M059J (cell line): ENCODE data around the gene ST3GAL5. TPM values are rescaled to one million over a fixed set of nuclear protein-coding genes. Genes with fewer than 3 reads are reported as not detected.
A peak's percentile ranks its signal among the peaks of the same experiment; 100 is the strongest.
"Not testable (repeated sequence)": the region's sequence is repeated elsewhere in the genome, so short reads cannot be mapped to it uniquely, and the experiment has no call there.

Source experiments
- DNase-seq: peaks from one replicate; pipeline ENCODE4 v3.0.0-alpha.2; 2012; ENCODE audit warnings: low read depth
- total RNA-seq: library from RNA; depleted of rRNA; stranded (reverse); fragments of >200 nt; shearing (Covaris generic); gene quantifications from 2 replicates; pipeline ENCODE4 v1.2.3, GENCODE V29; 2014

The ST3GAL5 gene
- total RNA-seq, 1 experiment from 2014 or later: 30.7 TPM

- DNase-seq: peak; percentile 92
Observed at GRCh38 chr2:85893428-85894258, 4.9 kb upstream of the ST3GAL5 start.

DNA sequence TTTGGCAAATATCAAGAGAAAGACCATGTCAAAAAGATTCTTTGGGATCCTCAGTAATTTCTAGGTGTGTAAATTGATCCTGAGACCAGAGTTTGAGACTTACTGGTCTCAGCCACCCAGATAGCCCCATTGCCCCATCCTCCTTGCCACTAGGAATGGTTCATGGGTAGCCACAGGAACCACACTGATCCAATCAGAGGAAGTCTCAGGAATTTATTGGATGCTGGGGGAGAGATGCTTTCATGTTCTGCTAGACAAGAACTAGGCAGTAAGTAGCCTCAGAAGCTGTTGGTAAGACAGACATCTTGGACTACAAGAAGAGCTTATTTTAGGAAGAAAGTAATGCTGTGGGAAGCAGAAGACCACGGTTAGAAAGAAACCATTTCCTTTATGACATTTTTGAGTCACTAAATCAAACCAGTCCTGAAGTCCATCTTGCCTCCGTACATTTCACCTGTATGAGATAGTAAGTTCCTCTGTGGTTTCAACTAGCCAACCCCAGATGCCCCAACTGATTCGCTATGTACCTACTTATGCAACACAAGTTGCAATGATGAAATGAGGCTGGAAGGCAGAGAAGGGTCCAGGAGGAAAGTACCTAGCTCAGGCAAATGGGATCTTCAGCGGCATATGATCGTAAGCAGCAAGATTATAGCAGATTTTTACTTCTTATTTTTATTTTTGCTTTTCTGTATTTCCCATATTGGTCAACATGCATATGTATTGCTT is 3.6 kb upstream of the ST3GAL5 start:
- DNase-seq: peak; percentile 45

DNA sequence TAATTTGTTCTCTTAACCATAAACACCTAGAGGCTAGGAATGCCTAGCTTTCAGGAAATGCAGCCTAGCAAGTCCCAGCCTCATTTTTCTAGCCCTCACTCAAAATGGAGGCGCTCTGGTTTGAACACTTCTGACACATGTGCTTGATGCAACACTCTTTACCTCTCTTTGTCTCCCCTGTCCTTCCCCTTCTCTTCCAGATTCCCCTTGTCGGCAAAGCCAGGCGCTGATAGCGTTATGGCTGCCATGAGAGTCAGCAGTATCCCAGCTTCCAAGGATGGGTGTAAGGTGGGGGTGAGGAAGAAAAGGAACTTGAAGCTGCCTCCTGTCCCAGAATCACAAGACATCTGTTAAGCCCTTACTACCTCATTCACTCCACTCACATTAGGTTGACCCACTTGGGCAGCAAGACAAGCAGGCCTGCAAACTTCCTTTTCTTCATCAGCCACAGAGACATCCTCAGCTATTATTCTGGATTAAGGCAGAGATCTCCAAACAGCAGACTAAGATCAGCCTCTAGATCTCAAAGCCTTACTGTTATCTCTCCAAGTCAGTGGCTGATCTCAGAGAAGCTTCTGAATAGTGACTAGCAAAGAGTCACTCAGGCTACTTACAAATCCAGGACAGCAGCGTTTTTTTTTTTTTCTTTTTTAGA is 1.9 kb upstream of the ST3GAL5 start:
- DNase-seq: no peak

GRCh38 chr2:85889627-85890281 is 964 bp upstream of the ST3GAL5 start:
- DNase-seq: no peak

GRCh38 chr2:85888020-85888683 is 638 bp downstream of the ST3GAL5 start:
- DNase-seq: peak; percentile 22

DNA sequence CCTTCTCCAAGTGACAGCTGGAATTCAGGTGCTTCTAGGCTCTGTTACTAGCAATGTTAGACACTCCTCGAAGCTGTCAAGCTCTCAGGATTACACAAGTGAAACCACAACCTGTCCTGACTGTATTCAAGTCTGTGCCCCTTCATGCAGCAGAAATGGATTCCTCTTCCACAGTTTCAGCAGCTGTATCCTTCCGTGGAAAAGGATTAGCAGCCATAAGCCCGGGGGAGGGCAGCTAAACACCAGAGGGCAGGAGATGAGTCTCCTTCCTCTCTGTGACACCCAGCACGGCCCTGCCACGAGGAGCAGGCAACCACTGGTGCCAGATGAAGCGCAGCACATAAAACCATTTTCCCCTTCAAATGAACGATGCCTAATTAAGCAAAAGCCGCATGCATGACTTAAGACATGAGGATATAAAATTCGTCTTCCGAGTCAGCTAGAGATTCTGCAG is 1.2 kb downstream of the ST3GAL5 start:
- peak; percentile 61 for DNase-seq

DNA sequence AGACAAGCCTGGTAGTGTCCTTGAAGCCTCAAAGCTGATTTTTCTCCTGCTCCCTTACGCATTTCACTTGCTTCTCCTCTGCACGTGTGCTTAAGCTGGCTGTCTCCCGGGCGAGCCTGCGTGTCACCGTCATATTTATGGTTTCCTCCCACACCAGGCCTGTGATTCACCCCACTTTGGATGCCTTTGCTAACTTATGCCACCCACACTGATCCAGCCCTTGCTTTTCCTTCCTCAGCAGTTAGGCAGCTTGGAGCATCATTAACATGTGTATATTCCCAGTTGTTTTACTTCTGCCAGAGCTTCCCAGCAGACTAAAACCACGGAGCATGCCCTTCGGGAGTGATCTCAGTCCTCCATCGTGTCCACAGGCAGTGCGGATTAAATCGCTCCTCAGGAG is 2.2 kb downstream of the ST3GAL5 start:
- DNase-seq: peak; percentile 95

DNA sequence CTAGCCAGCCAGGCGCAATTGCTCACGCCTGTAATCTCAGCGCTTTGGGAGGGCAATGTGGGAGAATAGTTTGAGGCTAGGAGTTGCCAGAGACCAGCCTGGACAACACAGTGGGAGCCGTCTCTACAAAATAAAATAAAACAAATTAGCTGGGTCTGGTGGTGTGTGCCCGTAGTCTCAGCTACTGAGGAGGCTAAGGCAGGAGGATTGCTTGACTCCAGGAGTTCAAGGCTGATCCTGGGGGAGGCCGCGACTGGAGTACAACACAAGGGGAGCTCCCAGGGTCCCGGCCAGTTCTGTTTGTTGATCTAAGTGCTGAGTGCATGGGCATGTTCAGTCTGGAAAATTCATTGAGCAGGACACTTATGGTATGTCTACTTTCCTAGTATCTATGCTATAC is 2.6 kb downstream of the ST3GAL5 start:
- no peak for DNase-seq

GRCh38 chr2:85881781-85882180 is 7.0 kb downstream of the ST3GAL5 start:
- DNase-seq: not testable (repeated sequence)

GRCh38 chr2:85880716-85881328 is 8.0 kb downstream of the ST3GAL5 start:
- not testable (repeated sequence) for DNase-seq

- DNase-seq: no peak
Observed at GRCh38 chr2:85878719-85879370, 9.9 kb downstream of the ST3GAL5 start.

- DNase-seq: no peak
Observed at GRCh38 chr2:85875350-85876050, 13.3 kb downstream of the ST3GAL5 start.

GRCh38 chr2:85873679-85874078 is 15.1 kb downstream of the ST3GAL5 start:
- DNase-seq: no peak

GRCh38 chr2:85872536-85873161 is 16.1 kb downstream of the ST3GAL5 start:
- DNase-seq: no peak

DNA sequence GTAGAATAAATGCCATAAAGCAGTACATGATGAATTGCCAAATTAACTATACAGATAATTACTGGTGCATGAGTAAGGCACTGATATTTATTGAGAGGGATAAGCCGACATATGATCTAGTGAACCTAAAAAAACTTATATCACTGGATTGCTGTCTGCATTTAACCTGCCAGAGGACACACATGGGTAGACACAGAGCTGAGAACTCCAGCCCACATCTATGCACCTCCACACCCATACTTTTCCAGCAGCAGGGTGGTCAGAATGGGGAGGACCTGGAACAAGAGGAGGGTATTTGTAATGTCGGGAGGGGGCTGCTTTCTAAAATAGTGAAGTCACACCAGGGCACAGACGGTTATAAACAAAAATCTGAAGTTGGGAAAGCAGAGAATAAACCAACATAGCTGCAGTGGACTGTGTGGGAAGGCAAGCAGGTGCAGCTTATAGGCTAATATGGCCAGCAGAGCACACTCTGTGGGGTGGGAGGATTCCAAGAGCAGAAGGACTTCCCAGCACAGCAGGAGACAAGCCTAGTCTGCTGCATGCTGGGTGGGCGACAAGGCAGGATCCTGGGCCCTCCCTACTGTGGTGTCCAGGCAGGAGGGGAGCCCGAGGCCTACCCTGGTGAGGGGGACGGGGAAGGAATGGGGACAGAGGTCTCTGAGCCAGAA is 17.2 kb downstream of the ST3GAL5 start:
- DNase-seq: no peak

DNA sequence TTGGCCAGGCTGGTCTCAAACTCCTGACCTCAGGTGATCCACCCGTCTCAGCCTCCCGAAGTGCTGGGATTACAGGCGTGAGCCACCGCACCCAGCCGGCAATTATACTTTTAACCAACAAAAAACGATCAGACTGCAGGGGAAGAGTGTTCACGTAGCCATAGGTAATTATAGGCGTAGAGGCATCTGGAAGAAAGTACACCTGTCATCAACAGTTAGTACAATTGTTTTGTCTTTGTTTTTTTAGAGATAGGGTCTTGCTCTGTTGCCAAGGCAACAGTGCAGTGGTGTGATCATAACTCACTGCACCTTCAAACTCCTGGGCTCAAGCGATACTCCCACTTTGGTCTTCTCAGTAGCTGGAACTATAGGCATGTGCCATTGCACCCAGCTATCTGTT is 20.0 kb downstream of the ST3GAL5 start:
- no peak for DNase-seq

DNA sequence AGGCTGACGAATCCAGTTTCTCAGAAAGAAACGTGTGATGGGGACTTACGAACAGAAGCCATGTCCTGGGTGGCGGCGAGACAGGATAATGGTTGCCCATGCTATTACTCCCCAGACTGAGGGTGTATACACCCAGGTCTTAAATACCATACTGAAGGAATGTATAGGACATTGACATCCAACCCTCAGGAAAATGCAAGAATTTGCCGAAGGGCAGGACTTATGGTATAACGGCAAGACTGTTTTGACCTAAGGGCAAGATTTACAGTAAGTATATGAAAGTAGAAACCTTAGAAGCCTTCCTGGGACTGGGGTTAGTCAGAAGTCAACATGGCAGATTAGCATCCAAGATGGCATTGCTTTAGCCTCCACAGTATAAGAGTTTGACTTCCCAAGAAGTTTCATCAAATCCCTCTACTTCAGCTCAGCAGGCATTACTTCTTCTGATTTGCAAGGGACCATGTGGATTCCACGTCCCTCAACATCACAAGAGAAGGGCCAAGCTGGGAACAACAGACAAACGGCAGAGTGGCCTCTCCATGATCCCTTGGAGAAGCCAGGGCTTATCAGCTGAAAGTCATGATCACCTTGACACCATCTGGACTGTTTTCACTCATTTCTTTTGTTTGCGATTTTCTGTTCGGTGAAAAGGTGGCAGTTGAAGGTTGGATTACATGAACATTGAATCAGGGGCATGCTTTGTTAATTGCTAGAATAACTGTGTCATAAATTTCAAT is 21.1 kb downstream of the ST3GAL5 start:
- no peak for DNase-seq

GRCh38 chr2:85867121-85867520 is 21.7 kb downstream of the ST3GAL5 start:
- DNase-seq: no peak
